NCI-H146 treated with DMSO at 0.1 percent for 48 hours (cell line): Measurements from ENCODE around the gene RRAGB.
A peak's percentile ranks its signal among the peaks of the same experiment; 100 is the strongest.
"Not testable (repeated sequence)": the region's sequence is repeated elsewhere in the genome, so short reads cannot be mapped to it uniquely, and the experiment has no call there.

Experiments
- DNase-seq: peaks from one replicate; lab custom pipeline; 2025; ENCODE audit not compliant: unreplicated experiment; lab: John Stamatoyannopoulos, UW

Gene RRAGB

GRCh38 chrX:55717521-55718497, at the start of gene RRAGB:
TSS of gene RRAGB (plus strand) at chrX:55717749. CDS start at chrX:55718328, 579 bp downstream.
- peak; percentile 92 for DNase-seq

- no peak for DNase-seq
These were observed 49.5 kb upstream of the RRAGB start for GRCh38 chrX:55668084-55668483.

- DNase-seq: not testable (repeated sequence)
These were observed 29.0 kb upstream of the RRAGB start for GRCh38 chrX:55688579-55688978.

- DNase-seq: no peak
These were observed 22.1 kb upstream of the RRAGB start for GRCh38 chrX:55695227-55696018.

GRCh38 chrX:55697381-55697780, 20.2 kb upstream of the RRAGB start:
- DNase-seq: no peak

- no peak for DNase-seq
These were observed 14.9 kb upstream of the RRAGB start for GRCh38 chrX:55702671-55703070.

- DNase-seq: not testable (repeated sequence)
These were observed 14.1 kb upstream of the RRAGB start for GRCh38 chrX:55703436-55703835.

- DNase-seq: not testable (repeated sequence)
These were observed 12.5 kb upstream of the RRAGB start for GRCh38 chrX:55705066-55705465.

GRCh38 chrX:55709735-55710134, 7.8 kb upstream of the RRAGB start:
- DNase-seq: no peak

GRCh38 chrX:55710701-55711100, 6.8 kb upstream of the RRAGB start:
- no peak for DNase-seq

- no peak for DNase-seq
These were observed 3.9 kb upstream of the RRAGB start for GRCh38 chrX:55713631-55714030.

- DNase-seq: no peak
These were observed 3.4 kb upstream of the RRAGB start for GRCh38 chrX:55714161-55714560.

GRCh38 chrX:55715847-55716246, 1.7 kb upstream of the RRAGB start:
- DNase-seq: no peak

- DNase-seq: no peak
These were observed 612 bp upstream of the RRAGB start for GRCh38 chrX:55716937-55717336.

GRCh38 chrX:55731826-55732225, 14.3 kb downstream of the RRAGB start:
- DNase-seq: no peak

- no peak for DNase-seq
These were observed 21.4 kb downstream of the RRAGB start for GRCh38 chrX:55738969-55739368.

- DNase-seq: no peak
These were observed 25.1 kb downstream of the RRAGB start for GRCh38 chrX:55742649-55743048.

- not testable (repeated sequence) for DNase-seq
These were observed 30.9 kb downstream of the RRAGB start for GRCh38 chrX:55748463-55748862.

GRCh38 chrX:55750256-55750655, 32.7 kb downstream of the RRAGB start:
- DNase-seq: no peak

- DNase-seq: no peak
These were observed 37.3 kb downstream of the RRAGB start for GRCh38 chrX:55754861-55755294.

GRCh38 chrX:55758033-55758432, 40.5 kb downstream of the RRAGB start:
- DNase-seq: no peak

GRCh38 chrX:55759478-55759877, 41.9 kb downstream of the RRAGB start:
- no peak for DNase-seq
